ENCODE data around the gene RNU5B-1. TPM values are rescaled to one million over a fixed set of nuclear protein-coding genes. Genes with fewer than 3 reads are reported as not detected.

Gene RNU5B-1
- total and polyA plus RNA-seq, 2 of the 8 experiments (the other 6 are each of a cell fraction or from before 2014, with no cell fraction given) = not detected

Small RNA genes lying within 50 kb of the gene (small RNA-seq; reads per million reads assigned to genes)
- gene RNU5A-1 (ENCODE audit: insufficient read depth) (1,089 reads per million, percentile 99 among the genes with 10 or more reads in this experiment), gene RNU5B-1 (ENCODE audit: insufficient read depth) (100 reads per million, percentile 97 among the genes with 10 or more reads in this experiment), gene SNORA24B (ENCODE audit: insufficient read depth) (not detected)

Other genes starting within 250 kb of the RNU5B-1 start
- 9.3 and 10.3 TPM in 2 replicates for gene RASL12, start 236.7 kb upstream of the RNU5B-1 start, total RNA-seq (2021; fragmentation: NEBNext Ultra II Directional; extraction: Animal tissue kit (Norgen Biotek cat#: 25700))
- gene RASL12, start 236.7 kb upstream of the RNU5B-1 start, polyA plus RNA-seq (2011; rRNA removed) = 9.5 and 16.7 TPM in 2 replicates
- gene KBTBD13, start 227.9 kb upstream of the RNU5B-1 start, total RNA-seq (2021; fragmentation: NEBNext Ultra II Directional; extraction: Animal tissue kit (Norgen Biotek cat#: 25700)) = not detected in 2 replicates
- not detected in 2 replicates for gene KBTBD13, start 227.9 kb upstream of the RNU5B-1 start, polyA plus RNA-seq (2011; rRNA removed)
- 1.3 and 1.7 TPM in 2 replicates for gene UBAP1L, start 189.5 kb upstream of the RNU5B-1 start, total RNA-seq (2021; fragmentation: NEBNext Ultra II Directional; extraction: Animal tissue kit (Norgen Biotek cat#: 25700))
- gene UBAP1L, start 189.5 kb upstream of the RNU5B-1 start, polyA plus RNA-seq (2011; rRNA removed) = 0.67 and 1.3 TPM in 2 replicates
- gene PDCD7, start 170.9 kb upstream of the RNU5B-1 start, total RNA-seq (2021; fragmentation: NEBNext Ultra II Directional; extraction: Animal tissue kit (Norgen Biotek cat#: 25700)) = 25.5 and 25.6 TPM in 2 replicates
- 9.9 and 11.5 TPM in 2 replicates for gene PDCD7, start 170.9 kb upstream of the RNU5B-1 start, polyA plus RNA-seq (2011; rRNA removed)
- gene CLPX, start 119.3 kb upstream of the RNU5B-1 start, total RNA-seq (2021; fragmentation: NEBNext Ultra II Directional; extraction: Animal tissue kit (Norgen Biotek cat#: 25700)) = 53.6 and 56.4 TPM in 2 replicates
- 9.7 and 10.5 TPM in 2 replicates for gene CLPX, start 119.3 kb upstream of the RNU5B-1 start, polyA plus RNA-seq (2011; rRNA removed)
- not detected in 2 replicates for gene CILP, start 93.2 kb upstream of the RNU5B-1 start, total RNA-seq (2021; fragmentation: NEBNext Ultra II Directional; extraction: Animal tissue kit (Norgen Biotek cat#: 25700))
- gene CILP, start 93.2 kb upstream of the RNU5B-1 start, polyA plus RNA-seq (2011; rRNA removed) = 0.02 TPM in 1 of 2 replicates, not detected in the other
- gene PARP16, start 17.8 kb upstream of the RNU5B-1 start, total RNA-seq (2021; fragmentation: NEBNext Ultra II Directional; extraction: Animal tissue kit (Norgen Biotek cat#: 25700)) = 3.7 and 5.0 TPM in 2 replicates
- gene PARP16, start 17.8 kb upstream of the RNU5B-1 start, polyA plus RNA-seq (2011; rRNA removed) = 3.7 and 3.8 TPM in 2 replicates
- gene RNU5A-1, start 8.6 kb upstream of the RNU5B-1 start, total RNA-seq (2021; fragmentation: NEBNext Ultra II Directional; extraction: Animal tissue kit (Norgen Biotek cat#: 25700)) = not detected in 2 replicates
- not detected in 2 replicates for gene RNU5A-1, start 8.6 kb upstream of the RNU5B-1 start, polyA plus RNA-seq (2011; rRNA removed)
- 45.7 and 45.9 TPM in 2 replicates for gene IGDCC3, start 73.3 kb downstream of the RNU5B-1 start, total RNA-seq (2021; fragmentation: NEBNext Ultra II Directional; extraction: Animal tissue kit (Norgen Biotek cat#: 25700))
- 26.8 and 42.3 TPM in 2 replicates for gene IGDCC3, start 73.3 kb downstream of the RNU5B-1 start, polyA plus RNA-seq (2011; rRNA removed)
- gene IGDCC4, start 118.3 kb downstream of the RNU5B-1 start, total RNA-seq (2021; fragmentation: NEBNext Ultra II Directional; extraction: Animal tissue kit (Norgen Biotek cat#: 25700)) = 7.7 and 7.8 TPM in 2 replicates
- gene IGDCC4, start 118.3 kb downstream of the RNU5B-1 start, polyA plus RNA-seq (2011; rRNA removed) = 10.3 and 12.7 TPM in 2 replicates
- 26.0 and 27.2 TPM in 2 replicates for gene DPP8, start 213.0 kb downstream of the RNU5B-1 start, total RNA-seq (2021; fragmentation: NEBNext Ultra II Directional; extraction: Animal tissue kit (Norgen Biotek cat#: 25700))
- 7.2 and 9.9 TPM in 2 replicates for gene DPP8, start 213.0 kb downstream of the RNU5B-1 start, polyA plus RNA-seq (2011; rRNA removed)
- 118 and 120 TPM in 2 replicates for gene HACD3, start 225.8 kb downstream of the RNU5B-1 start, total RNA-seq (2021; fragmentation: NEBNext Ultra II Directional; extraction: Animal tissue kit (Norgen Biotek cat#: 25700))
- 53.5 and 78.8 TPM in 2 replicates for gene HACD3, start 225.8 kb downstream of the RNU5B-1 start, polyA plus RNA-seq (2011; rRNA removed)